Tibial nerve (tissue), 3 donors: Measurements from ENCODE around the gene NEO1.

Experiments
- CTCF ChIP-seq, 5 experiments: fragments of 200-600 bp in 3 of 5; fragments of 450-650 bp in 2 of 5; sonication (generic) in 3 of 5; IDR thresholded peaks; one replicate each; pipeline ENCODE4 v1.5.1; 2016 to 2019; ENCODE audit warnings: antibody characterized with exemption in 5 of 5, mild to moderate bottlenecking in 3 of 5, moderate library complexity in 2 of 5
- POLR2A ChIP-seq, 2 donors: fragments of 450-650 bp; IDR thresholded peaks; one replicate each; pipeline ENCODE4 v1.6.1; 2017; ENCODE audit warnings: antibody characterized with exemption in 2 of 2, mild to moderate bottlenecking in 2 of 2, moderate library complexity in 2 of 2

- TF ChIP-seq CTCF (IDR thresholded peaks at IDR 0.05) (no peak), POLR2A (IDR thresholded peaks at IDR 0.05) (no peak)
These were observed 276.0 kb downstream of the NEO1 start for GRCh38 chr15:73328149-73328820.
